HL-60 (cell line): ENCODE measurements around the gene ANO7.

Source experiments
- DNase-seq, 2 experiments: peaks; one replicate each; pipeline ENCODE4 v3.0.0-alpha.2; 2010 to 2020; ENCODE audit warnings: low read depth in 1 of 2, low spot score in 1 of 2
- H3K27ac ChIP-seq: fragments of 250-450 bp; sonication (Bioruptor Pico); replicated peaks from 2 replicates; pipeline ENCODE4 v1.5.1; 2020; ENCODE audit warnings: mild to moderate bottlenecking, moderate library complexity
- H3K27me3 ChIP-seq: fragments of 250-450 bp; sonication (Bioruptor Pico); 2 replicates; pipeline ENCODE4 v1.5.1; 2021; ENCODE audit warnings: mild to moderate bottlenecking, moderate library complexity; ENCODE audit not compliant: insufficient read depth, poor library complexity, severe bottlenecking
- H3K4me3 ChIP-seq: replicated peaks from 2 replicates; pipeline ENCODE4 v1.5.1; 2011; ENCODE audit warnings: mild to moderate bottlenecking, control low read depth, low read length; ENCODE audit not compliant: insufficient read depth
- CTCF ChIP-seq: IDR thresholded peaks from one replicate; pipeline ENCODE4 v1.5.1; 2011; ENCODE audit warnings: low read length, control low read depth, inconsistent platforms; ENCODE audit not compliant: insufficient read depth
- GABPA ChIP-seq: IDR thresholded peaks from 2 replicates; pipeline ENCODE4 v1.6.1; 2012; ENCODE audit warnings: low read depth
- POLR2AphosphoS5 ChIP-seq: IDR thresholded peaks from 2 replicates; pipeline ENCODE4 v1.6.1; 2012; ENCODE audit warnings: low read depth
- REST ChIP-seq: IDR thresholded peaks from 2 replicates; pipeline ENCODE4 v1.6.1; 2012; ENCODE audit warnings: low read depth; ENCODE audit not compliant: insufficient replicate concordance
- SPI1 ChIP-seq: IDR thresholded peaks from 2 replicates; pipeline ENCODE4 v1.6.1; 2012; ENCODE audit warnings: low read depth, mild to moderate bottlenecking, borderline replicate concordance

ANO7 gene

GRCh38 chr2:241173557-241173956 lies 14.9 kb upstream of the ANO7 start:
- H3K4me3 ChIP-seq = no peak overlapping the region
- no peak for DNase-seq
- no peaks in the 10 kb centered on the region for H3K27me3 ChIP-seq

GRCh38 chr2:241177526-241178334 lies 10.7 kb upstream of the ANO7 start:
- Histone ChIP-seq H3K27ac (no peak overlapping the region), H3K4me3 (no peak overlapping the region), H3K27me3 (no peaks in the 10 kb centered on the region)
- TF ChIP-seq POLR2AphosphoS5 (no peak), GABPA (no peak), CTCF (no peak), SPI1 (no peak), REST (no peak)
- DNase-seq = no peak

More at GRCh38 chr2:241173557-241173956, 14.9 kb upstream of the ANO7 start:
- H3K27ac ChIP-seq = no peak overlapping the region
- no peak for TF ChIP-seq POLR2AphosphoS5
- no peak for TF ChIP-seq CTCF
- no peak for TF ChIP-seq REST
- no peak for TF ChIP-seq SPI1
- no peak for TF ChIP-seq GABPA

GRCh38 chr2:241178961-241179360 lies 9.5 kb upstream of the ANO7 start:
- H3K27me3 ChIP-seq = no peaks in the 10 kb centered on the region
- TF ChIP-seq SPI1 (no peak), REST (no peak), GABPA (no peak), POLR2AphosphoS5 (no peak), CTCF (no peak)
- no peak overlapping the region for H3K4me3 ChIP-seq
- H3K27ac ChIP-seq = no peak overlapping the region
- DNase-seq = no peak
